ENCODE measurements around the gene CLMP. TPM values are rescaled to one million over a fixed set of nuclear protein-coding genes. Genes with fewer than 3 reads are reported as not detected.
"Not testable (repeated sequence)": the region's sequence is repeated elsewhere in the genome, so short reads cannot be mapped to it uniquely, and the experiment has no call there.

CLMP gene
- total RNA-seq, 2 experiments from 2014 or later, result 0.06 TPM; not detected in 1

DNA sequence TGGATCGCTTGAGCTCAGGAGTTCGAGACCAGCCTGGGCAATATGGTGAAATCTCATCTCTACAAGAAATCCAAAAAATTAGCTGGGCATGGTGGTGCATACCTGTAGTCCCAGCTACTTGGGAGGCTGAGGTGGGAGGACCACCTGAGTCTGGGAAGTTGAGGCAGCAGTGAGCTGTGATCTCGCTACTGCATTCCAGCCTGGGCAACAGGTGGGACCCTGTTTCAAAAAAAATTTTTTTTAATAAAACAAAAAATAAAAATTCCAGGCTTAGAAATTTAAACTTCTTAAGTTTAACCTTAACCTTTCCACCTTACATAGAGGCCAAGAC lies 21.2 kb downstream of the CLMP start:
- Mint-ChIP-seq H3K9me3 (no peaks in the 10 kb centered on the region), H3K27ac (no peak overlapping the region), H3K4me3 (no peak overlapping the region), H3K27me3 (peaks cover 6% of the 10 kb centered on the region), H3K36me3 (no peaks in the 10 kb centered on the region), H3K4me1 (no peaks in the 10 kb centered on the region)
- DNase-seq, result no peak

DNA sequence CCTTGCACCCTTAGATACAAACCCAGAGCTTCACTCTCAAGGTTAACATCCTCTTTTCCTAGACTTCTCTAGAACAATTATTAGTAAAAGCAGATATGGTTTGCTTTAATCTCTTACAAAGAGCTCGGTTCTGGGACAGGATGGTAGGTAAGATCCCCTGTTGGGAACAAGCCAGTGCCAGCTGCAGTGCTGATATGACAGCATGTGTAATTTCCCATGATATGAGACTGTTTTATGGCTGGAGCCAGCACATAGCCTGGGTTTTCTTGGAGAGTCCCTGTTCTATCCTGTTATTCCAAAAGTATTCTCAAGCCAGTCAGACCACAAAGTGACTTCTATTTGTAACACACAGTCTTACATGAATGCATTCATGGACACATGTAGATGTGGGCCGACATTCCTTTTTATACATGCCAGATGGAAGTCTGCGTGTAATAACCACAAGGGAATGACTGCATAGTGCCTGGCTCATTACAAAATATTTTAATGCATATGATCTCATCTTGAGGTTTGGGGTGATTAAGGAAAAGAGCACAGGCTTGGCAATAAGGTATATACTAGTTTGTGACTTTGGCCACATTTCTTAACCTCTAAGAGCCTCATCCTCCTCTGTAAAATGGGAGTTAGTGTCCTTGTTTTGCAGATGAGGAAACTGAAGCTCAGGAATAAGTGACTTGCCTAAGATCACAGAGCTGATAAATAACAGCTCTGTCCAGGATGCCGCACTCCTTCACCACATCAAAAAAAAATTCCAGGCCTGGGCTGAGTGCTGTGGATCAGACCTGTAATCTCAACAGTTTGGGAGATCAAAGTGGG lies 21.8 kb downstream of the CLMP start:
- Mint-ChIP-seq H3K9me3 (no peaks in the 10 kb centered on the region), H3K4me3 (no peak overlapping the region), H3K27me3 (peaks cover 6% of the 10 kb centered on the region), H3K4me1 (no peaks in the 10 kb centered on the region), H3K27ac (no peak overlapping the region), H3K36me3 (no peaks in the 10 kb centered on the region)
- DNase-seq, result no peak

DNA sequence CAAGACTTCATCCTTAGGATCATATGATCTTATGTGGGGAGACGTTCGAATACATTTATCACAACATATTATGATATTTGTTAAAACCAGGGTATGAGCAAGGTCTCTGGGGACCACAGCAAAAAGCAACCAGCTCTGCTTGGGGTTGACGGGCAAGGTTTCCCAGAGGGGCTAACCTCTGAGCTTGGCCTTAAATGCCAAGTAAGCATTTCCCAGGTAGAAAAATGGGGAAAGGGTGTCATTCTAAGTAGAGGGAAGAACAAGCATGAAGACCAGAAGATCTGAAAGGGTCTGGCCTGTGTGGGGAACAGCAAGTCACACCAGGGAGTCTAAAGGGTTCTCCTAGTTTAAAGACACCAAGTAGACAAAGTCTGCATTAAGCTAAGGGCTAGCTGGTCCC lies 24.1 kb downstream of the CLMP start:
- peaks cover 6% of the 10 kb centered on the region for H3K27me3 Mint-ChIP-seq
- H3K27ac Mint-ChIP-seq, result no peak overlapping the region
- H3K36me3 Mint-ChIP-seq, result no peaks in the 10 kb centered on the region
- H3K4me3 Mint-ChIP-seq, result no peak overlapping the region
- no peak for DNase-seq
- H3K9me3 Mint-ChIP-seq, result no peaks in the 10 kb centered on the region
- no peaks in the 10 kb centered on the region for H3K4me1 Mint-ChIP-seq

DNA sequence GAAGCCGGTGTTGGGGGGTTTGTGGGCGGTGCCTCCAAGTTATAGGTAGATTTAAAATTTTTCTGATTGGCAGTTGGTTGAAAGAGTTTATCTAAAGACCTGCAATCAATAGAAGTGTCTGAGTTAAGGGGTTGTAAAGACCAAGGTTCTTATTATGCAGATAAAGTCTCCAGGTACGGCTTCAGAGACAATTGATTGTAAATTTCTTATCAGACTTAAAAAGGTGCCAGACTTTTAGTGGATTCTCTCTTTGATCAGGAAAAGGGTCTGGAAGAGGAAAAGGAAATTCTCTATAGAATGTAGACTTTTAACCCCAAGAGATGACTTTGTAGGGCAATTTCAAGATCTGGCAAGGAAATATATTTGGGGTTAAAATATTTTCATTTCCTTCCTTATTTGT lies 25.2 kb downstream of the CLMP start:
- Mint-ChIP-seq H3K27me3 (peaks cover 6% of the 10 kb centered on the region), H3K36me3 (no peaks in the 10 kb centered on the region), H3K4me3 (no peak overlapping the region), H3K4me1 (no peaks in the 10 kb centered on the region), H3K27ac (no peak overlapping the region), H3K9me3 (no peaks in the 10 kb centered on the region)
- DNase-seq, result no peak

DNA sequence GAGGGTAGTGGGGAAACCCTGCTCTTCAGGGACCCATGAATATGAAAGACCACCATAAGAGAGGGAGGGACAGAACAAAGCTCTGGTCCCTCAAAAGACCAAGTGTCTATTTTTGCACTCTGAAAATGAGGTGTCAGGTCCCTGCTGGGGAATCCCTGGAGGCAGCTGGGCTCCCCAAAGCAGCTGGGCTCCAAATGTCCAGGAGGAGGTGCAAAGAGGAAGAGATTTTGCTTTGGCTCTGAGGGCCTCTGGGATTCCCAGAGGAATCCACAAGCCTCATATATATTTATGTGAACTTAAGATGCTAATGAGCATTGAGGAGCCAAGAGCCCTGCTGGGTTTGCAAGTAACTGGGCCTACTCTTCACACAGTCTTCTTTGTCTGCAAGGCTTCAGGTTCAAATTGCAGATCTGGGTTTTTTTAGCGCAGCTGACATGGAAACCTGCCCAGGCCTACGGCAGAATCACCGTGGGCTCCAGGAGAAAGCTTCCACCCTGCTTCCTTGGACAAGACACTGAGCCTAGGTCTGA lies 26.0 kb downstream of the CLMP start:
- Mint-ChIP-seq H3K9me3 (no peaks in the 10 kb centered on the region), H3K27ac (no peak overlapping the region), H3K4me3 (no peak overlapping the region), H3K4me1 (no peaks in the 10 kb centered on the region), H3K36me3 (no peaks in the 10 kb centered on the region), H3K27me3 (peaks cover 6% of the 10 kb centered on the region)
- no peak for DNase-seq

DNA sequence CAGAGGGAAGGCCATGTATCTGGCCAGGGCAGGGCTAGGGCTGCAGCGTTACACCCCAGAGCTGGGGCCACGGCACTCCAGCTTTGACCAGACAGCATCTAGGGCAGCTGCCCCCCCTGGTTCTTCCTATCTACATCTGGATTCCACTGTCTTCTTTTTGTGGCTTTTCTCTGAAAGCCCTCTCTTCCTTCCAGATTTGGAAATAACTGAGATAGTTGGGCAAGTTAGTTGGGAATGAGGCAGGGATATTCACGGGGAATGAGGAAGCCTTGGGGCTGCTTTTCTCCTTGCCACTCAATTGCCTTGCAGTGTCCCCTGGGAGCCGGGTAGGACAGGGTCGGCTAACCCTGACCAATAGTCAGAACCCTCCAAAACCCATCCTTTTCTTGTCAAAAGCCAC lies 26.8 kb downstream of the CLMP start:
- Mint-ChIP-seq H3K4me3 (no peak overlapping the region), H3K36me3 (no peaks in the 10 kb centered on the region), H3K4me1 (no peaks in the 10 kb centered on the region), H3K9me3 (no peaks in the 10 kb centered on the region), H3K27me3 (peaks cover 6% of the 10 kb centered on the region), H3K27ac (no peak overlapping the region)
- DNase-seq, result no peak

DNA sequence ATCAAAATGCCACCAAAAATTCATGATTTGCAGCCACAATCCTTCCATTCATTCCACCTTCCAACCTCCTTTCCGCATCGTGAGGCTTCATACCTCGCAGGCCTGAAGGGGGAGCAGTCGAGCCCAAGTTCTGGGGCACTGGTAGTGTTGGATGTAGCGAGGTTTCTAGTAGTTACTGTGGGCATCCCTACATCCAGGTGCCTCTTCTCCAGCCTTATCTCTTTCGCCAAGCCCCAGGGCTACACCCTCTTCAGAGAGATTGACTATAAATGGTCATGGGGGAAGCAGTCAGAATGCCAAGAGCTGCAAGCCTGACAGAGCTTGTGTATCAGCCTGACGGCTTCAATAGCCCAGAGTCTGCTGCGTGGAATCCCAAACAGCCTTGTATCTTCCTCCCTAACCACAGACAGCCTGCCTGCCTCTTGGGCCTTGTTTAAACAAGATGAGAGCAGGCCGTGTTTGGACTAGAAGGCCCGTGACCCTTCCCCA lies 28.9 kb downstream of the CLMP start:
- no peak overlapping the region for H3K4me3 Mint-ChIP-seq
- no peak for DNase-seq
- H3K4me1 Mint-ChIP-seq, result no peaks in the 10 kb centered on the region
- H3K36me3 Mint-ChIP-seq, result no peaks in the 10 kb centered on the region
- H3K27me3 Mint-ChIP-seq, result peaks cover 5% of the 10 kb centered on the region
- no peaks in the 10 kb centered on the region for H3K9me3 Mint-ChIP-seq
- H3K27ac Mint-ChIP-seq, result no peak overlapping the region

DNA sequence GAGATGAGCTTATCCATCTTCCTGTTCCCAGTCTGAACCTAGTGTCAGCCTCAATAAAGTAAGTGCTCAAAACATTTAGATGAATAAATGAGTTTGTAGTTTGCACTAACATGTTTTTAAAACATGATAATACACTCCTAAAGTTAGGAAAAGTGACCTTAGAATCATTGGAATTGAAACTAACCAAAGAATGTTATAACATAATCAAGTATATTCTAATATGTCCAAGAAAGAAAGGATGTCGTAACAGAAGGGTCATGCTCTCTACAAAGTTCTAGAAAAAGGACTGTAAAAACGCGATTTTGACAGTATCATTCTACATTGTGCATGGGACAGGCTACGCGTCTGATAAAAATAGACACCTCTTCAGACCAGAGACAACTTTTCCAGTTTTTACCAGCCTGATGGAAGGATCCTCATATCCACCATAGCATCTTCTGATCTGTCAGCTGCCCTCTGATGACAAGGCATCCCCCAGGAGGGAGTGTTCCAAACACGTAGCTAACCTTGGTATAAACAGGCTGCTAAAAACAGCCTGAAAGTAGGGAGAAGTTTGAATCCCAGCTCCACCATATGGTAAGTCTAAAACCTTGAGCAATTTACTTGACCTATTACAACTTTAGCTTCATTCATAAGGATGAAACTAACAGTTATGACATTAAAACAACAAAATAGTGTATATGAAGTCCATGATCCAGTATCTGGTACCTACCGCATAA lies 30.2 kb downstream of the CLMP start:
- no peak overlapping the region for H3K4me3 Mint-ChIP-seq
- H3K4me1 Mint-ChIP-seq, result no peaks in the 10 kb centered on the region
- no peak overlapping the region for H3K27ac Mint-ChIP-seq
- no peak for DNase-seq
- H3K27me3 Mint-ChIP-seq, result no peaks in the 10 kb centered on the region
- H3K9me3 Mint-ChIP-seq, result no peaks in the 10 kb centered on the region
- H3K36me3 Mint-ChIP-seq, result no peaks in the 10 kb centered on the region

DNA sequence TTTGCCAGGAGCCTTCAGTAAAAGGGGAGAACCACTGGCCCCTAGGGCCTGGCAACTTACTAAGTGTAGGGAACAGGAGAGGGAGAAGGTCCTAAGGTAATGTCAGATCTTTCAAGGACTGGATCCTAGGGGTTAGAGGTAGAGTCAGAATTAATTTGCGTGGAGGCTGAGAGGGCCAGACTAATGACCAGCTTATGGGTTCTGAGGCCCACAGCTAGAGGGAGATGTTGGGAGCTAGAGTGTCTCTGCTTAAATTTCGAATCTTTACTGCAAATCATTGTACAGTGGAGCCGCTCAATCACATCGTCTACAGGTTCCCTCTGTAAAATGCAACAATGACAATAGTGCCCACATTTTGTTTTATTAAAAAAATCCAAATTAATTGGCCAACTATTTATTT lies 31.4 kb downstream of the CLMP start:
- H3K4me1 Mint-ChIP-seq, result peaks cover 12% of the 10 kb centered on the region

DNA sequence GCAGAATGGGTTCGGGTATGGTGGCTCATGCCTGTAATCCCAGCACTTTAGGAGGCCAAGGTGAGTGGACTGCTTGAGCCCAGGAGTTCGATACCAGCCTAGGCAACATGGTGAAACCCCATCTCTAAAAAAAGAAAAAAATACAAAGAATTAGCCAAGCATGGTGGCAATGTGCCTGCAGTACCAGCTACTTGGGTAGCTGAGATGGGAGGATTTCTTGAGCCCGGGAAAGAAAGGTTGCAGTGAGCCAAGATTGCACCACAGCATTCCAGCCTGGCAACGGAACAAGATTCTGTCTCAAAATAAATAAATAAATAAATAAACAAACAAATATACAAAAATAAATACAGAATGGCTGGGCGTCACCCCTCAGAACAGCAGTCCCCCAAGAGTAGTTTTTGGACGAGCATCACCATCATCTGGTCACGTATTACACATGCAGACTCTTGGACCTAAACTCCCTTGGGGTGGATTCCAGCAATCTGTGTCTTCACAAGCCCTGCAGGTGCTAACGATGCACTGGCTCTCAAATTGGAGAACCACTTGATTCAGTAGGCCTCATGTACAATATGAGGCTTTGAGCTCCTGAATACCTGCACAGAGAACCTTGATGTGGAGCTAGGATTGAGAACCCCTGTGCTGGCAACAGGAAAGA lies 33.5 kb downstream of the CLMP start:
- DNase-seq, result no peak
- H3K27me3 Mint-ChIP-seq, result no peaks in the 10 kb centered on the region
- peaks cover 13% of the 10 kb centered on the region for H3K4me1 Mint-ChIP-seq
- no peaks in the 10 kb centered on the region for H3K36me3 Mint-ChIP-seq
- no peak overlapping the region for H3K4me3 Mint-ChIP-seq
- H3K27ac Mint-ChIP-seq, result no peak overlapping the region
- no peaks in the 10 kb centered on the region for H3K9me3 Mint-ChIP-seq

More for the DNA sequence above, 31.4 kb downstream of the CLMP start:
- no peak overlapping the region for H3K27ac Mint-ChIP-seq
- no peaks in the 10 kb centered on the region for H3K27me3 Mint-ChIP-seq
- no peaks in the 10 kb centered on the region for H3K9me3 Mint-ChIP-seq
- no peak overlapping the region for H3K4me3 Mint-ChIP-seq
- H3K36me3 Mint-ChIP-seq, result no peaks in the 10 kb centered on the region
- no peak for DNase-seq

DNA sequence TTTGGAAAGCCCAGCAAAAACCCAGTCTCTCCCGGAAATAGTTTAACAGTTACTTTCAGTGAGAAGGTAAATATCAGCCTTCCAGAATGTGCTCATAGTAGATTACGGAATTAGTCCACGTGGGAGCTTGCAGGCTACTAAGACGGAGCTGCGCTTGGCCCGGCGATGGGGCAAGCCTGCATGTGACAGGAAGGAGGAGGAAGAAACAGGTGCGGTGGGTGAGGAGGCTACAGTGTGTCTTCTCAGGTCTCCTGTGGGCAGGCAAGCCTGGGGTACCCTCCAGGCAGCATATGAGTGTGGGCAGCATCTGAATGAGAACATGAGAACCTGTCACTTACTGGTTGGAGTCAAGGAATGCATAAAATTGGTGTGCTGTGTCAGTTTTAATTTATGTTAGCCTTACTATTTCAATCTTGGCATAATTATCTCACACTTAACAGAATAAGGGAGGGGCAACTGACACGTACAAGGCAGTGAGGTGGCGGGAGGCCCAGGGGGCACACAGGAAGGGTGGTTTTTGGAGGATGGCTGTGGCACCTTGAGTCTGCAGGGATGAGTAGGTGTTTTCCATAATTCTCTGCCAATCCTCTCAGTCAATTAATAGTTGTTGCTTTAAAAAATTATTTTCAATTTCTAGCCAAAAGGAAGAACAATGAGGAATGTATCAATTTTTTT lies 35.7 kb downstream of the CLMP start:
- H3K36me3 Mint-ChIP-seq, result no peaks in the 10 kb centered on the region
- peak; percentile 27 for DNase-seq
- no peaks in the 10 kb centered on the region for H3K9me3 Mint-ChIP-seq
- H3K27me3 Mint-ChIP-seq, result no peaks in the 10 kb centered on the region
- peak overlapping the region; percentile 30 for H3K4me3 Mint-ChIP-seq
- H3K4me1 Mint-ChIP-seq, result peaks cover 13% of the 10 kb centered on the region
- peak overlapping the region; percentile 50 for H3K27ac Mint-ChIP-seq

DNA sequence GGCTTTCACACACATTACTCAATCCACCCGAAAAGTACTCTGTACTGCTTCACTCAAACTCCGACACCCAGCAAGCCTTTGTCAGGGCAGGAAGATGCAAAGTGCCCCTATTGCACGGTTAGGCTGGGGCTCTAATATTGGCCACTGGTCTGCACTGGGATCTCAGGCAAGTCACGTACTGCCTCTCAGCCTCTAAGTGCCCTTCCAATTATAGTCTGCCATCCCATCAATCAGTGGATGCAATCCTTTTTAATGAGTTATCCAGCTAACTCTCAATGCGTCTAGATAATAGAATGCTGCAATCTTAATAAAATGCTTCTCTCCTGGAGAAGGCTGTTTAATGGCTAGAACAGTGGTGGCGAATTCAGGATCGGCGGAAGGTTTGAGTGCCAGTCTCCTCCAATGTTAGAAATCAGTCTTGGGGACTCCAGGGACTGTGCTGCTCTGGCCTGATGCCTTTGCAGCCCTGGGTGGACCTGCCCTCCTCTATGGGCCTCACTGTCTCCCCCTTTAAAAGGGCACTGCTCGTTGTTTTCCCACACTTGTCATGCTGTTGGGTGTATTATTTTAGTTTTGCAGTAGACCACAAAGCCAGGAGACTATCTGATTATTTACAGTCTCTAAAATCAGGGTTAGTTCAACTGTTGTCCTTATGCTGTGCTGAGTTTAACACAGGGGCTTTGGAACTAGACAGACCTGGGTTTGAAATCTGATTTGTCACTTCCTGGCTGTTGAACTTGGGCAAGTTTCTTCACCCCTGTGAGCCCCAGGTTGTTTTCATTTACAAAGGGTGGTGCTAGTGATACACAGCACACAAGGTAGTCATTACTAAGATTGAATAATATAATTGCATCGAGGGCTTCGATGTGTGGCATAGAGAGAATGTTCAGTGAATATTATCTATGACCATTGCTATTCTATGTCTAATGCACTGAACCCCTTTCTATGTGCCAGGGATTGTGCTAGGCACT lies 36.7 kb downstream of the CLMP start:
- Mint-ChIP-seq H3K9me3 (no peaks in the 10 kb centered on the region), H3K36me3 (no peaks in the 10 kb centered on the region), H3K27me3 (peaks cover under 1% of the 10 kb centered on the region), H3K27ac (no peak overlapping the region), H3K4me1 (peaks cover 14% of the 10 kb centered on the region), H3K4me3 (no peak overlapping the region)
- no peak for DNase-seq

DNA sequence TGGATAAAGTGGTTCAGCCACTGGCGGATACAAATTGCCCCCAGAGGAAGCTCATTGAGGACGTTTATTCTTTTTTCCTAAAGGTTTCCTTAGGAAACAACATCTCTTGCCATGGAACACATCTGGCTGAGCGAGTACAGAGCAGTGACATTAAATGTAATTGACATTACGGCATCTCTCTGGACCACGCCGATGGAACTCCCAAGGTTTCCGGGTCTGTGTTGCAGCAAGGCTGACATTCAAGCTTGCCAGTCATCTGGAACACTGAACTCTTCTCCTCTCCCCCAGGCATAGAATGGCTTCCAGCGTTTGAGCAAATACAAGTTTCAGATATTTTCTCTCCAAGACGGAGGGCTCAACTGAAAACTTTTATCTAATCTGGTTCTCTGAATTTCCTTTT lies 42.1 kb downstream of the CLMP start:
- Mint-ChIP-seq H3K27ac (no peak overlapping the region), H3K27me3 (peaks cover 3% of the 10 kb centered on the region), H3K4me3 (no peak overlapping the region), H3K9me3 (no peaks in the 10 kb centered on the region), H3K4me1 (peaks cover 2% of the 10 kb centered on the region), H3K36me3 (no peaks in the 10 kb centered on the region)
- DNase-seq, result no peak

DNA sequence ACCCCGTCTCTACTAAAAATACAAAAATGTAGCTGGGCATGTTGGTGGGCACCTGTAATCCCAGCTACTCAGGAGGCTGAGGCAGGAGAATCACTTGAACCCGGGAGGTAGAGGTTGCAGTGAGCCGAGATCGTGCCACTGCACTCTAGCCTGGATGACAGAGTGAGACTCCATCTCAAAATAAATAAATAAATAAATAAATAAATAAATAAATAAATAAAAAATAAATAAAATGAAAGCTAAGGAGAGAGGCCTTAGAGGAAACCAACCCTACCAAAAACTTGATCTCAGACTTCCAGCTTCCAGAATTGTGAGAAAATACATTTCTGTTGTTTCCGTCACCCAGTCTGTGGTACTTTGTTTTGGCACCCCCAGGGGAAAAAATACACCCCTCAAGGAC lies 42.7 kb downstream of the CLMP start:
- not testable (repeated sequence) for H3K4me3 Mint-ChIP-seq, DNase-seq, H3K36me3 Mint-ChIP-seq, H3K27ac Mint-ChIP-seq, H3K9me3 Mint-ChIP-seq, H3K27me3 Mint-ChIP-seq, H3K4me1 Mint-ChIP-seq
